ENCODE measurements around the gene KRI1.
"Not testable (repeated sequence)": the region's sequence is repeated elsewhere in the genome, so short reads cannot be mapped to it uniquely, and the experiment has no call there.

KRI1 gene

GRCh38 chr19:10553087-10553667 is 12.6 kb downstream of the KRI1 start:
- DNase-seq (ENCODE audit: low spot score): peak; percentile 29
- TF ChIP-seq CTCF (IDR thresholded peaks at IDR 0.05; ENCODE audit: extremely low read depth, missing control alignments): no peak

DNA sequence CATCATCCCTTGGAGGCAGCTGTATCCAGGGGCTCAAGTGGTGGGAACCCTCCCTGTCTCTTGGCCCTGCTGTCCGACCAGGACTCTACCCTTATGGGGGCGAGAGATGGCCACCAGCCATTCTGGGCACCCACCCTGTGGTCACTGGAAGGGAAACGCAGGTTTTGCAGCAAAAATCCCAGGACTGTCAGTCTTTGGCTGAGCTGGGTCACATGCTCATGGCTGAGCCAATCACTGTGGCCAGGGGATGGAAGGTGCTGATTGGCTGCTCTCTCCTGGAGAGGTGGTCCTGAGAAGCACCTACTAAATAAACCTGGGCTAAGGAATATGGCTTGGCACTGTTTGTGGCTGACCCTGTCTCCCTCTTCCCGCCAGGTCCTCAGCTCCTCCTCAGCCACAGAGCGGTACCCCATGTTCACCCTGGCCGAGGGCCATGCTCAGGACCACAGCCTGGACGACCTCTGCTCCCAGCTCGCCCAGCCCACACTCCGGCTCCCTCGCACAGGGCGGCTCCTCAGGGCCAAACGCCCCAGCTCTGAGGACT is 13.2 kb downstream of the KRI1 start:
- no peak for TF ChIP-seq CTCF (IDR thresholded peaks at IDR 0.05; ENCODE audit: extremely low read depth, missing control alignments)
- DNase-seq (ENCODE audit: low spot score): peak; percentile 45

DNA sequence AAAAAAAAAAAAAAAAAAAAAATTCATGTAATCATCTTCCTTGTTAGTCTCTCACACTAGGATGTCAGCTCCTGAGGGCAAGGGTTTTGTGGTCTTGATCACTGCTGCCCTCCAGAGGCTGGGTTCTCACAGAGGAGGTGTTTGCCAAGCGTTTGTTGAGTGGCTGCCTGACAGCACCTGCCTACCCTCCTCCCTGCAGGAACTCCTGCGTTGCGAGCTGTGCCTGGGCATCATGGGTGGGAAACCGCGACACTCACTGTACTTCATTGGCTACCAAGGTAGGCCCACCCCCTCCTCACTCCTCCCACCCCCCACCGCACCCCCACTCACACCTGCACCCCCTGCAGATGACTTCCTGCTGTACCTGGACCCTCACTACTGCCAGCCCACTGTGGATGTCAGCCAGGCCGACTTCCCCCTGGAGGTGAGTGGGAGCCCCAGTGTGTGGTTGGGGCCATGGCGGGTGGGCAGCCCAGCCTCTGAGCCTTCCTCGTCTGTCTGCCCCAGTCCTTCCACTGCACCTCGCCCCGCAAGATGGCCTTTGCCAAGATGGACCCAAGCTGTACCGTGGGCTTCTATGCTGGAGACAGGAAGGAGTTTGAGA is 14.0 kb downstream of the KRI1 start:
- DNase-seq (ENCODE audit: low spot score): peak; percentile 34
- no peak for TF ChIP-seq CTCF (IDR thresholded peaks at IDR 0.05; ENCODE audit: extremely low read depth, missing control alignments)

GRCh38 chr19:10551006-10551405 is 14.8 kb downstream of the KRI1 start:
- DNase-seq (ENCODE audit: low spot score): not testable (repeated sequence)

DNA sequence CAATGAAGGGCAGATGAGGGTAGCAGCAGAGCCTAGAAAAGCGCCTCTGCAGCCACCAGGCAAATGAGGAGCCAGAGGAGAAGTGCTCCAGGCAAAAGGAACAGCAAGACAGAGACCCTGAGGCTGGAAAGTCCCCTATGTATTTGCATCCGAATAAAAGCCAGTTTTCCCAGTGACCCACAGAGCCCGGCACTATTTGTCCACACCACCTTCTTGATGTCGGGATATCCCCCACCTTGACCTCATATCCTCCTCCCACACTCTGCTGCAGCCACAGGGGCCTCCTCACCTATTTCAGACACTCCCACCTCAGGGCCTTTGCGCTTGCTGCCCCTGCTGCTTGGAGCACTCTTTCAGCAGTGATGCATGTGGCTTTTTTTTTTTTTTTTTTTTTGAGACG is 15.5 kb downstream of the KRI1 start:
- peak; percentile 17 for DNase-seq (ENCODE audit: low spot score)
- no peak for TF ChIP-seq CTCF (IDR thresholded peaks at IDR 0.05; ENCODE audit: extremely low read depth, missing control alignments)

- DNase-seq (ENCODE audit: low spot score): no peak
- TF ChIP-seq CTCF (IDR thresholded peaks at IDR 0.05; ENCODE audit: extremely low read depth, missing control alignments): no peak
Observed at GRCh38 chr19:10549733-10550132, 16.1 kb downstream of the KRI1 start.

DNA sequence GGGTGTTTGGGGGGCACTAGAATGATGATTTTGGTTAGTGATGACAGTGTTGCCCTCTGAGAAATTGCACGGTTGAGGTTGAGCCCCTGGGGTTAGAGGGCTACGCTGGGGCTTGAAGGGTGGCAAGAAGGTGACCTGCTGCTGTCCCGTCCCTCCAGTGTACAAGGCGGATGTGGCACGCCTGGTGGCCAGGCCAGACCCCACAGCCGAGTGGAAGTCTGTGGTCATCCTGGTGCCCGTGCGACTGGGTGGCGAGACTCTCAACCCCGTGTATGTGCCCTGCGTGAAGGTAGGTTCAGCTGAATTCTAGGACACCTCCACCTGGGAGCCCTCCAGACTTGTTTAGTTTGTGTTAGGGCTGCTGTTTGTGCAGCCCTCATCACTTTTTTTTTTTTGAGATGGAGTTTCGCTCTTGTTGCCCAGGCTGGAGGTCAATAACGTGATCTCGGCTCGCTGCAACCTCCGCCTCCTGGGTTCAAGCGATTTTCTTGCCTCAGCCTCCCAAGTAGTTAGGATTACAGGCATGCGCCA is 17.0 kb downstream of the KRI1 start:
- TF ChIP-seq CTCF (IDR thresholded peaks at IDR 0.05; ENCODE audit: extremely low read depth, missing control alignments): no peak
- DNase-seq (ENCODE audit: low spot score): no peak
